ENCODE measurements around the gene BRIX1. TPM values are rescaled to one million over a fixed set of nuclear protein-coding genes. Genes with fewer than 3 reads are reported as not detected.

Gene BRIX1
- total RNA-seq, 2 donors from 2014 or later = 5.6 to 9.3 TPM

DNA sequence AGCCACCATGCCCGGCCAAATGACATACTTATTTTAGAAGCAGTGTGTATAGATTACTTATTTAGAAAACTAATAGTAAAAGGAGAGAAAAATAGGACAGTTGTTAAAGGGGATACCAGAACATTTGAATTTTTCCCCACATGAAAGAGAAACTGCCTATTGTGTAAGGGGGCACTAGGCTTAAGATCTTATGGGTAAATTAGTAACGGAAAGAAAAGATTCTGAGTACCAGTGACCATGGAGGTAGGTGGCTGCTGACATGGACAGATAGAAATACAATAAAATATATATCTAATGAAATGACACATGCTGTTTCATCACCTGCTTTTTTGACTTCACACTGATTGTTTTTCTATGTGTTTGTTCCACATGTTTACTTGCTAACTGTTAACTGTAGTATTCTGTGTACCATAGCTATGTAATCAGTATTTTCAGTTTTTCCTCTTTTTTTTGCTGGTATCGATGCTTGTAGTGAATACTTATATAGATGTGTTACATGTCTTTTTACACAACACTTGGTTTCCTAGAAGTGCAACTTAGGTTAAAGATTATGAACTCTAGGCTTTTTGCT, 10.9 kb downstream of the BRIX1 start:
- H3K27ac ChIP-seq = no peak overlapping the region
- DNase-seq (no peak), ATAC-seq (no peak)
- intact Hi-C loops (cut with DNase I) = no loop called here
- H3K9me3 ChIP-seq = no peaks in the 10 kb centered on the region
- TF ChIP-seq, protein P1, sequence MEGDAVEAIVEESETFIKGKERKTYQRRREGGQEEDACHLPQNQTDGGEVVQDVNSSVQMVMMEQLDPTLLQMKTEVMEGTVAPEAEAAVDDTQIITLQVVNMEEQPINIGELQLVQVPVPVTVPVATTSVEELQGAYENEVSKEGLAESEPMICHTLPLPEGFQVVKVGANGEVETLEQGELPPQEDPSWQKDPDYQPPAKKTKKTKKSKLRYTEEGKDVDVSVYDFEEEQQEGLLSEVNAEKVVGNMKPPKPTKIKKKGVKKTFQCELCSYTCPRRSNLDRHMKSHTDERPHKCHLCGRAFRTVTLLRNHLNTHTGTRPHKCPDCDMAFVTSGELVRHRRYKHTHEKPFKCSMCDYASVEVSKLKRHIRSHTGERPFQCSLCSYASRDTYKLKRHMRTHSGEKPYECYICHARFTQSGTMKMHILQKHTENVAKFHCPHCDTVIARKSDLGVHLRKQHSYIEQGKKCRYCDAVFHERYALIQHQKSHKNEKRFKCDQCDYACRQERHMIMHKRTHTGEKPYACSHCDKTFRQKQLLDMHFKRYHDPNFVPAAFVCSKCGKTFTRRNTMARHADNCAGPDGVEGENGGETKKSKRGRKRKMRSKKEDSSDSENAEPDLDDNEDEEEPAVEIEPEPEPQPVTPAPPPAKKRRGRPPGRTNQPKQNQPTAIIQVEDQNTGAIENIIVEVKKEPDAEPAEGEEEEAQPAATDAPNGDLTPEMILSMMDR (IDR thresholded peaks at IDR 0.05) = no peak
- TF ChIP-seq POLR2A (IDR thresholded peaks at IDR 0.05) = no peak
- H3K4me3 ChIP-seq = no peak overlapping the region
- 77 to 90% methylated on average over 3 of the region's 3 CpGs for WGBS, 2 donors
- H3K27me3 ChIP-seq = no peaks in the 10 kb centered on the region
- peaks cover 24% of the 10 kb centered on the region for H3K4me1 ChIP-seq
- H3K36me3 ChIP-seq (replicated peaks in 1 of 2; ENCODE audit: insufficient read depth in 1 of 2, low read depth in 2 of 2) = peaks cover 5 to 21% of the 10 kb centered on the region in 2 donors

DNA sequence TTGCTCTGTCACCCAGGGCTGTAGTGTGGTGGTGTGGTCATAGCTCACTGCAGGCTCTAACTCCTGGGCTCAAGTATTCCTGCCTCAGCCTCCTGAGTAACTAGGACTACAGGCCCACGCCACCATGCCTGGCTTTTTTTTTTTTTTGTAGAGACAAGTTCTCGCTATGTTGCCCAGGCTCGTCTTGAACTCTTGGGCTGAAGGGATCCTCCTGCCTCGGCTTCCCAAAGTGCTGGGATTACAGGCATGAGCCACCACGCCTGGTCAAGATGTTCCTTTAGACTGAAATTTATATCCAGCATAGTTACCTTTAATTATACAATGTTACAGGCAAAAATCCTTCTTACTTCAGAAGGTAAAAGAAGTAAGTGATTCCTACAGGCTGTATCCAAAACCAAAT, 12.3 kb downstream of the BRIX1 start:
- H3K27ac ChIP-seq = no peak overlapping the region
- H3K27me3 ChIP-seq = no peaks in the 10 kb centered on the region
- TF ChIP-seq, protein P1 (IDR thresholded peaks at IDR 0.05) = no peak
- TF ChIP-seq POLR2A (IDR thresholded peaks at IDR 0.05) = no peak
- H3K4me3 ChIP-seq = no peak overlapping the region
- H3K9me3 ChIP-seq = no peaks in the 10 kb centered on the region
- peaks cover 5 to 14% of the 10 kb centered on the region in 2 donors for H3K36me3 ChIP-seq (replicated peaks in 1 of 2; ENCODE audit: insufficient read depth in 1 of 2, low read depth in 2 of 2)
- ATAC-seq (no peak), DNase-seq (no peak)
- intact Hi-C loops (cut with DNase I) = no loop called here
- H3K4me1 ChIP-seq = peaks cover 37% of the 10 kb centered on the region
- WGBS, 2 donors = 92 to 97% methylated on average over 5 of the region's 5 CpGs

DNA sequence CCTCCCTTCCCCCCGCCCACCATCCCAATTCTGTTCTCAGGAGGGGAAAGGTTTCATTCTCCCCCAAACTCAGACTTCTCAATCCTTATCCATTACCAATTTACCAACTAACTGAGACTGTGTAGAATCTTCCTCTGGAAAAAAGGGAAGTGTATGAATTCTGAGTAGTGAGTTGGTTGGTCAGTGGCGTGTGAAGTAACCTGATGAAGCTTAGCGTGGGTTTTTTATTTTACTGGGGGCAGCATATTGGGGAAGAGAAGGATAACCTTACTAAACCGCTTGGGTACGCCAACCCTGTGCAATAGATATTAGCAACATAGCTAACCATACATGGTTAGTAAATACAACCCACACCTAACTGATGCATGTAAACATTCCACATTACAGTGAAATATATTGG, 12.8 kb downstream of the BRIX1 start:
- no peaks in the 10 kb centered on the region for H3K9me3 ChIP-seq
- H3K27ac ChIP-seq = no peak overlapping the region
- intact Hi-C loops (cut with DNase I) = no loop called here
- DNase-seq (no peak), ATAC-seq (no peak)
- H3K27me3 ChIP-seq = no peaks in the 10 kb centered on the region
- peaks cover 37% of the 10 kb centered on the region for H3K4me1 ChIP-seq
- H3K36me3 ChIP-seq (replicated peaks in 1 of 2; ENCODE audit: insufficient read depth in 1 of 2, low read depth in 2 of 2) = peaks cover 5 to 10% of the 10 kb centered on the region in 2 donors
- WGBS, 2 donors = 80 to 89% methylated on average over 5 of the region's 5 CpGs
- no peak overlapping the region for H3K4me3 ChIP-seq
- TF ChIP-seq POLR2A (IDR thresholded peaks at IDR 0.05) = no peak
- TF ChIP-seq, protein P1 (IDR thresholded peaks at IDR 0.05) = no peak

DNA sequence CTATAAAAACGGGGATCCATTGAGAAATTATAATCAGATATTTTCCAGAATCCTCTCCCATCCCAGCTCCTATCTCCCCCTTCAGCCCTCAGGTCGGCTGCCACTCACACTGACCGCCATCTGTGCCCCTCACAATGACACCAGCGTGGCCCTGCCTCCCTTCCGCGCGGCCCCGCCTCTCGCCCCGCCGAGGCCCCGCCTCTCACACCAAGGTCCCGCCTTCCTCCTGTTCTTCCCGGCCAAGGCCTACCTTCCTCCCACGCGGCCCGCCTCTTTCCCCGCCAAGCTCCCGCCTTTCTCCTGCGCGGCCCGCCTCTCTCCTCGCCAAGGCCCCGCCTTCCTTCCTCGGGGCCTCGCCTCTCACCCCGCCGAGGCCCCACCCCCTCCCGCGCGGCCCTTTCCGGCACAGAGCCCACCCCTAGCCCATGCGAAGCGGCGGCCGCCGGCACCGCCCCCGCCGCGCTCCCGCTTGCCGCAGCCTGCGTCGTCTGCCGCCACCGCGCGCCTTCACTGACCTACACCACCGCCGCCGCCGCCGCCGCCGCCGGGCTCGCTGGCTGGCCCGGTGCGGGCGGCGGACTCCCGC, 13.7 kb downstream of the BRIX1 start, which contains the start of gene DNAJC21:
TSS of gene DNAJC21 (plus strand) at position 426 of the 586 bp plus-strand sequence. CDS start 261 bp downstream, outside the sequence.
- Histone ChIP-seq H3K36me3 (replicated peaks in 1 of 2; ENCODE audit: insufficient read depth in 1 of 2, low read depth in 2 of 2) (peaks cover 5 to 9% of the 10 kb centered on the region in 2 donors), H3K27ac (peak within 1 kb of the TSS; percentile 92 to 96 (median 96)), H3K9me3 (no peaks in the 10 kb centered on the region), H3K4me3 (peak within 1 kb of the TSS; percentile 61 to 82), H3K4me1 (peaks cover 28% of the 10 kb centered on the region), H3K27me3 (no peaks in the 10 kb centered on the region)
- 1% methylated on average over 34 to 35 of the region's 63 CpGs for WGBS, 2 donors
- no peak for TF ChIP-seq POLR2A (IDR thresholded peaks at IDR 0.05)
- TF ChIP-seq, protein P1 (IDR thresholded peaks at IDR 0.05) = no peak
- DNase-seq = peak; percentile 98
- ATAC-seq = peak; percentile 92
- intact Hi-C loops (cut with DNase I) = no loop called here

Data from body of pancreas (tissue), 4 donors.